Keratinocyte (primary cell): ENCODE data around the gene PARD3B. TPM values are rescaled to one million over a fixed set of nuclear protein-coding genes. Genes with fewer than 3 reads are reported as not detected.

ENCODE experiments used
- DNase-seq: peaks from one replicate; pipeline ENCODE4 v3.0.0-alpha.2; 2011; ENCODE audit warnings: low read depth, missing footprints, low spot score
- FAIRE-seq: peaks from 2 replicates; lab custom pipeline; 2011; peaks lifted over from hg19 to GRCh38; lab: Jason Lieb, UNC
- H2AFZ ChIP-seq: 2 replicates; pipeline ENCODE4 v1.6.0; 2012; ENCODE audit warnings: low read length, control low read depth, inconsistent platforms; ENCODE audit not compliant: control insufficient read depth
- H3K27ac ChIP-seq: 2 replicates; pipeline ENCODE4 v1.5.1; 2011; ENCODE audit warnings: low read length; ENCODE audit not compliant: control insufficient read depth, insufficient read depth
- H3K27me3 ChIP-seq: 3 replicates; pipeline ENCODE4 v1.6.0; 2011; ENCODE audit warnings: low read length; ENCODE audit not compliant: control insufficient read depth, insufficient read depth; ENCODE audit errors: extremely low read depth
- H3K36me3 ChIP-seq, 2 experiments: 2 replicates in 1 of 2; 3 replicates in 1 of 2; pipeline ENCODE4 v1.5.1; 2011; ENCODE audit warnings: low read length in 2 of 2, mild to moderate bottlenecking in 1 of 2; ENCODE audit not compliant: control insufficient read depth in 2 of 2, insufficient read depth in 2 of 2; ENCODE audit errors: extremely low read depth in 1 of 2
- H3K4me1 ChIP-seq: 3 replicates; pipeline ENCODE4 v1.5.1; 2011; ENCODE audit warnings: low read length; ENCODE audit not compliant: control insufficient read depth, insufficient read depth; ENCODE audit errors: extremely low read depth
- H3K4me2 ChIP-seq: 3 replicates; pipeline ENCODE4 v1.6.0; 2011; ENCODE audit warnings: low read depth, low read length; ENCODE audit not compliant: control insufficient read depth, insufficient read depth; ENCODE audit errors: extremely low read depth
- H3K4me3 ChIP-seq, 3 experiments: fragments of 200-600 bp in 1 of 3; sonication (generic) in 1 of 3; 2 replicates in 2 of 3; 3 replicates in 1 of 3; pipeline ENCODE4 v1.5.1; 2011 to 2016; ENCODE audit warnings: low read length in 3 of 3, mild to moderate bottlenecking in 3 of 3, control low read depth in 2 of 3, inconsistent platforms in 1 of 3, low read depth in 1 of 3, mixed read lengths in 1 of 3, mixed run types in 1 of 3, moderate library complexity in 1 of 3; ENCODE audit not compliant: control insufficient read depth in 2 of 3, insufficient read depth in 2 of 3; ENCODE audit errors: extremely low read depth in 1 of 3
- H3K79me2 ChIP-seq: 2 replicates; pipeline ENCODE4 v1.6.0; 2012; ENCODE audit warnings: low read length; ENCODE audit not compliant: control insufficient read depth, insufficient read depth
- H3K9ac ChIP-seq: 3 replicates; pipeline ENCODE4 v1.6.0; 2011; ENCODE audit warnings: low read length; ENCODE audit not compliant: control insufficient read depth, insufficient read depth; ENCODE audit errors: extremely low read depth
- H3K9me1 ChIP-seq: 3 replicates; pipeline ENCODE4 v1.6.0; 2011; ENCODE audit warnings: low read length; ENCODE audit not compliant: control insufficient read depth, insufficient read depth; ENCODE audit errors: extremely low read depth
- H3K9me3 ChIP-seq: 2 replicates; pipeline ENCODE4 v1.5.1; 2012; ENCODE audit warnings: low read depth, low read length; ENCODE audit not compliant: control insufficient read depth
- H4K20me1 ChIP-seq: 3 replicates; pipeline ENCODE4 v1.6.0; 2011; ENCODE audit warnings: low read length; ENCODE audit not compliant: control insufficient read depth, insufficient read depth; ENCODE audit errors: extremely low read depth
- EZH2 ChIP-seq: IDR thresholded peaks from one replicate; pipeline ENCODE4 v1.6.1; 2012; ENCODE audit warnings: inconsistent platforms, mild to moderate bottlenecking, low read length, moderate library complexity
- dilution Hi-C: fragments of 300-500 bp; cut with MboI; formaldehyde crosslinking; loops from one replicate; pipeline ENCODE4 v1.7.0; 2020; ENCODE audit warnings: low sequenced_read_pairs; ENCODE audit not compliant: extremely low pct_ligation_motif_present
- polyA plus RNA-seq, 5 experiments: library from polyadenylated mRNA; depleted of rRNA in 3 of 5; stranded (reverse) in 3 of 5; stranded (forward) in 1 of 5; unstranded in 1 of 5; fragments of >200 nt; gene quantifications; 1 replicate in 1 of 5; 2 replicates in 3 of 5; 3 replicates in 1 of 5; pipeline versions ENCODE4 v1.2.1 to v1.2.3, GENCODE V29; 2011 to 2012; ENCODE audit warnings: missing spikeins in 2 of 5, low read depth in 1 of 5, low replicate concordance in 1 of 5
- TF ChIP-seq, protein P1 (sequence below), 3 experiments: IDR thresholded peaks in 1 of 3; conservative IDR thresholded peaks in 1 of 3; optimal IDR thresholded peaks in 1 of 3; 2 replicates in 2 of 3; 3 replicates in 1 of 3; pipeline versions ENCODE3 to v1.5.1; 2011; ENCODE audit warnings: low read length in 3 of 3, mild to moderate bottlenecking in 3 of 3, moderate library complexity in 2 of 3, control low read depth in 1 of 3, inconsistent platforms in 1 of 3; ENCODE audit not compliant: insufficient read depth in 2 of 3; ENCODE audit errors: extremely low read depth in 1 of 3

PARD3B gene
- polyA plus RNA-seq, 1 donor (not counting 4 experiments of a cell fraction or from before 2014, with no cell fraction given), result 1.2 TPM

DNA sequence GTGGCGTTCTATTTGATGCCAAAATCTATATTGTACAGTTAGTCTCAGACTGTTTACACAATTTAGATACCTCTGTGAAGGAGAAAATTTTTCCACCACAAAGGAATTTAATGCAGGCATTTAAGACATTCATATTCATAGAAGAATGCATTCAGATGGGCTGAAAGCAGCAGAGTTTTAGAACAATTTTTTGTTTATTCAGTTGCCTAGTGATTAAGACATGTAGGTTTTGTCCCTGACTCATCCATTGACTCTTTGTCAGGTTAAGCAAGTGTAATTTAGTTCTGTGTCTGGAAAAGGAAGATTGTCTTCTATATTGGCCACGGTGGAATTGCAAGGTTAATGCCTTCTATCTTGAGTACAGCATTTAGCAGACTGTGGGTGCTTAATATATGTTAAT lies 515.0 kb downstream of the PARD3B start:
- dilution Hi-C loops, result no loop called here
- no peak for TF ChIP-seq EZH2
- TF ChIP-seq, protein P1, sequence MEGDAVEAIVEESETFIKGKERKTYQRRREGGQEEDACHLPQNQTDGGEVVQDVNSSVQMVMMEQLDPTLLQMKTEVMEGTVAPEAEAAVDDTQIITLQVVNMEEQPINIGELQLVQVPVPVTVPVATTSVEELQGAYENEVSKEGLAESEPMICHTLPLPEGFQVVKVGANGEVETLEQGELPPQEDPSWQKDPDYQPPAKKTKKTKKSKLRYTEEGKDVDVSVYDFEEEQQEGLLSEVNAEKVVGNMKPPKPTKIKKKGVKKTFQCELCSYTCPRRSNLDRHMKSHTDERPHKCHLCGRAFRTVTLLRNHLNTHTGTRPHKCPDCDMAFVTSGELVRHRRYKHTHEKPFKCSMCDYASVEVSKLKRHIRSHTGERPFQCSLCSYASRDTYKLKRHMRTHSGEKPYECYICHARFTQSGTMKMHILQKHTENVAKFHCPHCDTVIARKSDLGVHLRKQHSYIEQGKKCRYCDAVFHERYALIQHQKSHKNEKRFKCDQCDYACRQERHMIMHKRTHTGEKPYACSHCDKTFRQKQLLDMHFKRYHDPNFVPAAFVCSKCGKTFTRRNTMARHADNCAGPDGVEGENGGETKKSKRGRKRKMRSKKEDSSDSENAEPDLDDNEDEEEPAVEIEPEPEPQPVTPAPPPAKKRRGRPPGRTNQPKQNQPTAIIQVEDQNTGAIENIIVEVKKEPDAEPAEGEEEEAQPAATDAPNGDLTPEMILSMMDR (optimal IDR thresholded peaks at IDR 0.05 in 1 of 3, IDR thresholded peaks at IDR 0.05 in 1 of 3, conservative IDR thresholded peaks at IDR 0.05 in 1 of 3; ENCODE audit: extremely low read depth in 1 of 3, insufficient read depth in 2 of 3, low read length in 3 of 3), result no peak
- H3K27ac ChIP-seq, result no peak overlapping the region
- H3K9me1 ChIP-seq, result no peaks in the 10 kb centered on the region
- H3K36me3 ChIP-seq, result no peaks in the 10 kb centered on the region
- no peaks in the 10 kb centered on the region for H3K4me1 ChIP-seq
- H4K20me1 ChIP-seq, result no peaks in the 10 kb centered on the region
- H3K9ac ChIP-seq, result no peak overlapping the region
- DNase-seq (no peak), FAIRE-seq (no peak)
- no peak overlapping the region for H3K4me3 ChIP-seq
- no peaks in the 10 kb centered on the region for H3K9me3 ChIP-seq
- H3K4me2 ChIP-seq, result no peak overlapping the region
- H3K79me2 ChIP-seq, result no peaks in the 10 kb centered on the region
- no peaks in the 10 kb centered on the region for H3K27me3 ChIP-seq
- H2AFZ ChIP-seq, result no peak overlapping the region

- H3K79me2 ChIP-seq, result no peaks in the 10 kb centered on the region
- H3K4me2 ChIP-seq, result no peak overlapping the region
- DNase-seq, result no peak
- H3K9ac ChIP-seq, result no peak overlapping the region
- H3K9me1 ChIP-seq, result no peaks in the 10 kb centered on the region
- no peaks in the 10 kb centered on the region for H4K20me1 ChIP-seq
- dilution Hi-C loops, result no loop called here
- H3K9me3 ChIP-seq, result no peaks in the 10 kb centered on the region
- H3K36me3 ChIP-seq, result no peaks in the 10 kb centered on the region
- no peak for TF ChIP-seq EZH2
- TF ChIP-seq, protein P1 (optimal IDR thresholded peaks at IDR 0.05 in 1 of 3, IDR thresholded peaks at IDR 0.05 in 1 of 3, conservative IDR thresholded peaks at IDR 0.05 in 1 of 3; ENCODE audit: extremely low read depth in 1 of 3, insufficient read depth in 2 of 3, low read length in 3 of 3), result no peak
- no peaks in the 10 kb centered on the region for H3K4me1 ChIP-seq
- H3K27me3 ChIP-seq, result no peaks in the 10 kb centered on the region
- H3K4me3 ChIP-seq, result no peak overlapping the region
- no peak for FAIRE-seq
- H2AFZ ChIP-seq, result no peak overlapping the region
- H3K27ac ChIP-seq, result no peak overlapping the region
These were observed 520.8 kb downstream of the PARD3B start for GRCh38 chr2:205066081-205066480.
